ENCODE results near the gene LCN2.
"Not testable (repeated sequence)": the region's sequence is repeated elsewhere in the genome, so short reads cannot be mapped to it uniquely, and the experiment has no call there.

The LCN2 gene

GRCh38 chr9:128128836-128129590 is 20.2 kb upstream of the LCN2 start:
- no peak for DNase-seq

GRCh38 chr9:128129976-128130590 is 19.2 kb upstream of the LCN2 start:
- not testable (repeated sequence) for DNase-seq

- DNase-seq, result not testable (repeated sequence)
Observed at GRCh38 chr9:128130651-128131050, 18.6 kb upstream of the LCN2 start.

- not testable (repeated sequence) for DNase-seq
Observed at GRCh38 chr9:128131346-128131745, 17.9 kb upstream of the LCN2 start.

- DNase-seq, result not testable (repeated sequence)
Observed at GRCh38 chr9:128132139-128132538, 17.1 kb upstream of the LCN2 start.

GRCh38 chr9:128135561-128135960 is 13.7 kb upstream of the LCN2 start:
- DNase-seq, result not testable (repeated sequence)

- DNase-seq, result no peak
Observed at GRCh38 chr9:128136816-128137793, 12.1 kb upstream of the LCN2 start.

- DNase-seq, result no peak
Observed at GRCh38 chr9:128138001-128138400, 11.3 kb upstream of the LCN2 start.

GRCh38 chr9:128139621-128140020 is 9.6 kb upstream of the LCN2 start:
- no peak for DNase-seq

GRCh38 chr9:128141604-128142003 is 7.6 kb upstream of the LCN2 start:
- DNase-seq, result no peak

GRCh38 chr9:128142061-128142460 is 7.2 kb upstream of the LCN2 start:
- no peak for DNase-seq

GRCh38 chr9:128142596-128142995 is 6.7 kb upstream of the LCN2 start:
- no peak for DNase-seq

- no peak for DNase-seq
Observed at GRCh38 chr9:128143525-128144238, 5.6 kb upstream of the LCN2 start.

- no peak for DNase-seq
Observed at GRCh38 chr9:128144239-128145181, 4.7 kb upstream of the LCN2 start.

GRCh38 chr9:128145536-128145935 is 3.7 kb upstream of the LCN2 start:
- no peak for DNase-seq

GRCh38 chr9:128145951-128146351 is 3.3 kb upstream of the LCN2 start:
- no peak for DNase-seq

- no peak for DNase-seq
Observed at GRCh38 chr9:128146591-128147120, 2.6 kb upstream of the LCN2 start.

GRCh38 chr9:128148509-128149000 is 698 bp upstream of the LCN2 start:
- DNase-seq, result no peak

GRCh38 chr9:128149951-128150593 is 819 bp downstream of the LCN2 start:
- DNase-seq, result no peak

GRCh38 chr9:128150594-128151308 is 1.5 kb downstream of the LCN2 start:
- no peak for DNase-seq

Data from NCI-H526 treated with DMSO at 0.1 percent for 48 hours (cell line).